ENCODE results near the gene TEX264.

TEX264 gene

GRCh38 chr3:51677358-51677757 is 6.3 kb downstream of the TEX264 start:
- no peak overlapping the region for H3K4me3 ChIP-seq (ENCODE audit: low read length)
- H3K9ac ChIP-seq (ENCODE audit: low read depth, low read length): no peak overlapping the region
- no peaks in the 10 kb centered on the region for H3K36me3 ChIP-seq (ENCODE audit: insufficient read depth, low read depth, low read length)
- H3K9me3 ChIP-seq (ENCODE audit: insufficient read depth, low read depth, low read length): no peaks in the 10 kb centered on the region
- peaks cover 4% of the 10 kb centered on the region for H3K4me1 ChIP-seq (ENCODE audit: insufficient read depth, low read length)
- H3K27me3 ChIP-seq (ENCODE audit: insufficient read depth, low read length): no peaks in the 10 kb centered on the region
- no peak overlapping the region for H3K27ac ChIP-seq (ENCODE audit: low read length)

GRCh38 chr3:51678186-51678585 is 7.1 kb downstream of the TEX264 start:
- Histone ChIP-seq H3K4me1 (ENCODE audit: insufficient read depth, low read length) (peaks cover 4% of the 10 kb centered on the region), H3K27me3 (ENCODE audit: insufficient read depth, low read length) (no peaks in the 10 kb centered on the region), H3K9ac (ENCODE audit: low read depth, low read length) (no peak overlapping the region), H3K36me3 (ENCODE audit: insufficient read depth, low read depth, low read length) (no peaks in the 10 kb centered on the region), H3K9me3 (ENCODE audit: insufficient read depth, low read depth, low read length) (no peaks in the 10 kb centered on the region), H3K4me3 (ENCODE audit: low read length) (no peak overlapping the region), H3K27ac (ENCODE audit: low read length) (no peak overlapping the region)

- no peaks in the 10 kb centered on the region for H3K36me3 ChIP-seq (ENCODE audit: insufficient read depth, low read depth, low read length)
- H3K9ac ChIP-seq (ENCODE audit: low read depth, low read length): no peak overlapping the region
These were observed 7.6 kb downstream of the TEX264 start for GRCh38 chr3:51678641-51679040.

GRCh38 chr3:51679318-51679717 is 8.3 kb downstream of the TEX264 start:
- H3K27ac ChIP-seq (ENCODE audit: low read length): no peak overlapping the region
- no peak overlapping the region for H3K9ac ChIP-seq (ENCODE audit: low read depth, low read length)
- no peaks in the 10 kb centered on the region for H3K9me3 ChIP-seq (ENCODE audit: insufficient read depth, low read depth, low read length)
- peaks cover 4% of the 10 kb centered on the region for H3K4me1 ChIP-seq (ENCODE audit: insufficient read depth, low read length)
- H3K27me3 ChIP-seq (ENCODE audit: insufficient read depth, low read length): no peaks in the 10 kb centered on the region
- no peak overlapping the region for H3K4me3 ChIP-seq (ENCODE audit: low read length)
- no peaks in the 10 kb centered on the region for H3K36me3 ChIP-seq (ENCODE audit: insufficient read depth, low read depth, low read length)

More at GRCh38 chr3:51678641-51679040, 7.6 kb downstream of the TEX264 start:
- no peak overlapping the region for H3K27ac ChIP-seq (ENCODE audit: low read length)
- H3K9me3 ChIP-seq (ENCODE audit: insufficient read depth, low read depth, low read length): no peaks in the 10 kb centered on the region
- H3K4me3 ChIP-seq (ENCODE audit: low read length): no peak overlapping the region
- peaks cover 4% of the 10 kb centered on the region for H3K4me1 ChIP-seq (ENCODE audit: insufficient read depth, low read length)
- H3K27me3 ChIP-seq (ENCODE audit: insufficient read depth, low read length): no peaks in the 10 kb centered on the region

GRCh38 chr3:51679777-51680176 is 8.7 kb downstream of the TEX264 start:
- Histone ChIP-seq H3K36me3 (ENCODE audit: insufficient read depth, low read depth, low read length) (no peaks in the 10 kb centered on the region), H3K9ac (ENCODE audit: low read depth, low read length) (no peak overlapping the region; the same call in 1 of the 2 replicates), H3K4me3 (ENCODE audit: low read length) (no peak overlapping the region), H3K9me3 (ENCODE audit: insufficient read depth, low read depth, low read length) (no peaks in the 10 kb centered on the region), H3K4me1 (ENCODE audit: insufficient read depth, low read length) (peaks cover 4% of the 10 kb centered on the region), H3K27me3 (ENCODE audit: insufficient read depth, low read length) (no peaks in the 10 kb centered on the region), H3K27ac (ENCODE audit: low read length) (no peak overlapping the region)

GRCh38 chr3:51680196-51680595 is 9.1 kb downstream of the TEX264 start:
- Histone ChIP-seq H3K9ac (ENCODE audit: low read depth, low read length) (no peak overlapping the region; the same call in 1 of the 2 replicates), H3K27ac (ENCODE audit: low read length) (no peak overlapping the region), H3K4me1 (ENCODE audit: insufficient read depth, low read length) (peaks cover 4% of the 10 kb centered on the region), H3K27me3 (ENCODE audit: insufficient read depth, low read length) (no peaks in the 10 kb centered on the region), H3K36me3 (ENCODE audit: insufficient read depth, low read depth, low read length) (no peaks in the 10 kb centered on the region), H3K9me3 (ENCODE audit: insufficient read depth, low read depth, low read length) (no peaks in the 10 kb centered on the region), H3K4me3 (ENCODE audit: low read length) (no peak overlapping the region)

- H3K36me3 ChIP-seq (ENCODE audit: insufficient read depth, low read depth, low read length): no peaks in the 10 kb centered on the region; the same call in 1 of the 2 replicates
- H3K9ac ChIP-seq (ENCODE audit: low read depth, low read length): no peak overlapping the region
- H3K4me3 ChIP-seq (ENCODE audit: low read length): no peak overlapping the region
- no peaks in the 10 kb centered on the region for H3K9me3 ChIP-seq (ENCODE audit: insufficient read depth, low read depth, low read length)
- no peak overlapping the region for H3K27ac ChIP-seq (ENCODE audit: low read length)
- no peaks in the 10 kb centered on the region for H3K27me3 ChIP-seq (ENCODE audit: insufficient read depth, low read length)
- peaks cover 4% of the 10 kb centered on the region for H3K4me1 ChIP-seq (ENCODE audit: insufficient read depth, low read length)
These were observed 9.7 kb downstream of the TEX264 start for GRCh38 chr3:51680663-51681230.

GRCh38 chr3:51681453-51681852 is 10.4 kb downstream of the TEX264 start:
- Histone ChIP-seq H3K27me3 (ENCODE audit: insufficient read depth, low read length) (no peaks in the 10 kb centered on the region), H3K27ac (ENCODE audit: low read length) (peak overlapping the region; percentile 33), H3K36me3 (ENCODE audit: insufficient read depth, low read depth, low read length) (no peaks in the 10 kb centered on the region; the same call in 1 of the 2 replicates), H3K9ac (ENCODE audit: low read depth, low read length) (no peak overlapping the region), H3K4me3 (ENCODE audit: low read length) (no peak overlapping the region), H3K4me1 (ENCODE audit: insufficient read depth, low read length) (peaks cover 4% of the 10 kb centered on the region), H3K9me3 (ENCODE audit: insufficient read depth, low read depth, low read length) (no peaks in the 10 kb centered on the region)

- H3K4me1 ChIP-seq (ENCODE audit: insufficient read depth, low read length): peaks cover 4% of the 10 kb centered on the region
- no peaks in the 10 kb centered on the region; the same call in 1 of the 2 replicates for H3K36me3 ChIP-seq (ENCODE audit: insufficient read depth, low read depth, low read length)
- peak overlapping the region; percentile 33 for H3K27ac ChIP-seq (ENCODE audit: low read length)
These were observed 11.0 kb downstream of the TEX264 start for GRCh38 chr3:51682079-51682478.

GRCh38 chr3:51682526-51682925 is 11.5 kb downstream of the TEX264 start:
- H3K9me3 ChIP-seq (ENCODE audit: insufficient read depth, low read depth, low read length): no peaks in the 10 kb centered on the region
- no peak overlapping the region for H3K27ac ChIP-seq (ENCODE audit: low read length)

More at GRCh38 chr3:51682079-51682478, 11.0 kb downstream of the TEX264 start:
- Histone ChIP-seq H3K4me3 (ENCODE audit: low read length) (no peak overlapping the region), H3K27me3 (ENCODE audit: insufficient read depth, low read length) (no peaks in the 10 kb centered on the region), H3K9me3 (ENCODE audit: insufficient read depth, low read depth, low read length) (no peaks in the 10 kb centered on the region), H3K9ac (ENCODE audit: low read depth, low read length) (no peak overlapping the region)

GRCh38 chr3:51683566-51683965 is 12.5 kb downstream of the TEX264 start:
- no peak overlapping the region for H3K9ac ChIP-seq (ENCODE audit: low read depth, low read length)
- H3K27ac ChIP-seq (ENCODE audit: low read length): no peak overlapping the region
- no peak overlapping the region for H3K4me3 ChIP-seq (ENCODE audit: low read length)
- no peaks in the 10 kb centered on the region for H3K9me3 ChIP-seq (ENCODE audit: insufficient read depth, low read depth, low read length)
- no peaks in the 10 kb centered on the region; the same call in 1 of the 2 replicates for H3K36me3 ChIP-seq (ENCODE audit: insufficient read depth, low read depth, low read length)
- no peaks in the 10 kb centered on the region for H3K27me3 ChIP-seq (ENCODE audit: insufficient read depth, low read length)
- peaks cover 4% of the 10 kb centered on the region for H3K4me1 ChIP-seq (ENCODE audit: insufficient read depth, low read length)

More at GRCh38 chr3:51682526-51682925, 11.5 kb downstream of the TEX264 start:
- Histone ChIP-seq H3K36me3 (ENCODE audit: insufficient read depth, low read depth, low read length) (no peaks in the 10 kb centered on the region; the same call in 1 of the 2 replicates), H3K27me3 (ENCODE audit: insufficient read depth, low read length) (no peaks in the 10 kb centered on the region), H3K4me1 (ENCODE audit: insufficient read depth, low read length) (peaks cover 4% of the 10 kb centered on the region), H3K4me3 (ENCODE audit: low read length) (no peak overlapping the region), H3K9ac (ENCODE audit: low read depth, low read length) (no peak overlapping the region)

GRCh38 chr3:51684971-51685751 is 14.1 kb downstream of the TEX264 start:
- Histone ChIP-seq H3K4me3 (ENCODE audit: low read length) (no peak overlapping the region), H3K9me3 (ENCODE audit: insufficient read depth, low read depth, low read length) (no peaks in the 10 kb centered on the region), H3K27ac (ENCODE audit: low read length) (no peak overlapping the region), H3K36me3 (ENCODE audit: insufficient read depth, low read depth, low read length) (no peaks in the 10 kb centered on the region; the same call in 1 of the 2 replicates), H3K9ac (ENCODE audit: low read depth, low read length) (no peak overlapping the region), H3K4me1 (ENCODE audit: insufficient read depth, low read length) (peaks cover 4% of the 10 kb centered on the region), H3K27me3 (ENCODE audit: insufficient read depth, low read length) (no peaks in the 10 kb centered on the region)
